Hematopoietic multipotent progenitor cell treated with erythropoietin and hydrocortisone succinate and interleukin-3 and kit ligand, for 4 days (in vitro differentiated cells): ENCODE results near the gene KCNQ1OT1.

Experiments used
- DNase-seq: peaks from one replicate; pipeline ENCODE4 v3.0.0-alpha.2; 2015

The KCNQ1OT1 gene

GRCh38 chr11:2591805-2592204, 108.0 kb downstream of the KCNQ1OT1 start:
- DNase-seq = no peak

DNA sequence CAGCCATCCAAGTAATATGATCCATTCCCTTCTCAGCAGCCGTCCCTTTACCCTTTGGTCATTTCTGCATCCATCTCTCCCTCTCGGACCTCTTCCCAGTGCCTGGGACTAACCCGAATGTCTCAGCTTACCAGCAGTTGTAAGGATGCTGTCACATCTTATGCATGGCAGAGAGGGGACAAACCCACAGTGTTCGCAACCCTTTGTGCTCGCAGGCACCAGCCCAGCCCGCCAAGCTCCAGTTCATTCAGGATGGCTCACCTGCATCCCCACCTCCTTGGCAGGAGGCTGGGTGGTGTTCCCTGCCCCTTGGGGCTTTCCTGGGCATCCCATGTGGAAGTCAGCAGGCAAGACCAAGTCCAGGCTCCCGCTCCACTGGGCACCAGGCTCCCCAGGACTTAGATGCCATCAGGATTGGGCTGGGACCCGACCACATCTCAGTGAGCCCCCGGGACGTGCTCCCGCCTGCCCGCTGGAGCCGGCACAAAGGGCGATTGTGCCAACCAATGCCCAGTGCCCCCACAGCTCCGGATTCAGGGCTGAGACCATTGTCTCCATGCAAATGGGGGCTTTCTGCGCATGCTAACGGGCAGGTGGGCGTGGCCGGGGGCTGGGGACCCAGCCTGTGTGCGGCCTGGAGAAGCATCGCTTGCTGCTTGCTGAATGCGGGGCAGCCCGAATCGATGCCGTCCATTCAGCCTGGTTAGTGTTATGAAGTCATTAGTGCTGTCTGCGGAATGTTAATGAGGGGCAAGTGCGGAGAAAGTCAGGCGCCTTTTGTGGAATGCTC, 108.6 kb downstream of the KCNQ1OT1 start:
- no peak for DNase-seq

GRCh38 chr11:2590131-2590964, 109.4 kb downstream of the KCNQ1OT1 start:
- no peak for DNase-seq

DNA sequence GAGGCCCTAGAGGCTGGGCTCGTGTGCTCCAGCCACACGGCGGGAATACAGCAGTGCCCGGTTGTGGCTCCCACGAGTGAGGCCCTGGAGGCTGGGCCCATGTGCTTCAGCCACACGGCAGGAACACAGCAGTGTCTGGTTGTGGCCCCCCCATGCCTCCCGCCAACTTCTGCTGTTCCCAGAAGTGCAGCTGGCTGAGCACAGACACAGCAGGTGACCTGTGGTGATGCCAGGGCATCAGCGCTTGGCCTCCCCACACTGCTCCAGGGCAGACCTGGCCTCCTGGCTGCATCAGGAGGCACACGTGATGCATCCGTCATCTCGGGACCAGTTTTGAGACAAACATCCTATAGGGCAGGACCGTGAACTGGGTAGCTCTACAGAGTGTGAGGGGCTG, 110.3 kb downstream of the KCNQ1OT1 start:
- no peak for DNase-seq

- no peak for DNase-seq
These were observed 110.8 kb downstream of the KCNQ1OT1 start for GRCh38 chr11:2588809-2589537.

GRCh38 chr11:2587976-2588748, 111.6 kb downstream of the KCNQ1OT1 start:
- DNase-seq = no peak

GRCh38 chr11:2587132-2587930, 112.5 kb downstream of the KCNQ1OT1 start:
- DNase-seq = no peak

GRCh38 chr11:2586793-2587131, 113.0 kb downstream of the KCNQ1OT1 start:
- DNase-seq = no peak

DNA sequence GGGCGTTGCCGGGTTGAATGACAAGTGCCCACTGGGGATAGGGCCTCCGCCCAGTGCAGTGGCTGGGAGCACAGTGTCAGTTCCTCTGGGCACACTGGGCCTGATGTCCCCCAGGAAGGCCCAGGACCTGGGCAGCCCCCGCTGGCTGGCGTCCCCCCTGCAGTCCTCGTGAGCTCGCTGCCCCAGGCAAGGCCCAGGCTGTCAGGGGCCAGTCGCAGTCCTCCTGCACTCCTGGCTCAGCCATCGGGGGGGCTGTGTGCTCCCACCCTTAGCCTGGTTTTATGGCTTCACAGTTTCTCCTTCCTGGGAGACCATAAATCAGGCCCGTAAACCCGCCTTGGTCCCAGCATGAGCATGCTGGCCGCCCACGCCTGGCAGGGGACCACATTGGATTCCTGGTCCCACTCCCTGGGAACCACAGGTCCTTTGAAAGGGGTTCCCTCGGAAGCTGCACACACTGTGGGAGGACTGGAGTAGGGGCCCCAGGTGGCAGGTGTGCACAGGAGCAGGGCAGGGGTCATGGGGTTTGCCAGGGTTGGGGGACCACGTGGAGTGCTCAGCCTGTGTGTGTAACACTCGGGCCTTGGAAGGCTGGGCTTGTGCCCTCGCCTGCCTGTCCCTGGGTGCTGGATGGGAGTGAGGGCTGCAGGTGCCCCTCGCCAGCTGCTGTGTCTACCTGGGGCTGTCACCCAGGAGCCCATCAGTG, 113.6 kb downstream of the KCNQ1OT1 start:
- no peak for DNase-seq

DNA sequence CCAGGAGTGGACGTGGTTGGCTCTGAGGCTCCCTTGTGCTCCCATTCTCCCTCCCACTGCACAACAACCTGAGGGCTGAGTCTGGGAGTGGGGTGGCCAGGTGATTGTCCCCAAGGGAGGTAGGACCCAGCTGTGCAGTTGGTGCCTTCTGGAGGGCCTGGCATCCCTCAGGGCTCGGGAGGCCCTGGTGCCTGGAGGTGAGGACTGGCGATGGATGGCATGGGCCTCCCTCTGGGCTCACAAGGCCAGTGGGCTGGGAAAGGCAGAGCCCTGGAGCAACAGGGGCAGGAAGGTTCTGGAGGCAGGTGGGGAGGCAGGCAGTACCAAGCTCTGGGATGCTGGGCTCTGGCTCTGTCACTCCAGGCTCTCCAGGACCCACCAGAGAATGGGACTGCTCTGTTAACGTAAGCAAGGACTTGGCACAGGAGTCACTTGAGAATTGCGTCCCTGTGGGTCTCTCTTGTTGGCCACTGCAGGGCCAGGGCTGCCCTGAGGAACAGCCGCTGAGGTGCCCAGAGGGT, 114.2 kb downstream of the KCNQ1OT1 start:
- no peak for DNase-seq

- no peak for DNase-seq
These were observed 114.8 kb downstream of the KCNQ1OT1 start for GRCh38 chr11:2584812-2585565.

DNA sequence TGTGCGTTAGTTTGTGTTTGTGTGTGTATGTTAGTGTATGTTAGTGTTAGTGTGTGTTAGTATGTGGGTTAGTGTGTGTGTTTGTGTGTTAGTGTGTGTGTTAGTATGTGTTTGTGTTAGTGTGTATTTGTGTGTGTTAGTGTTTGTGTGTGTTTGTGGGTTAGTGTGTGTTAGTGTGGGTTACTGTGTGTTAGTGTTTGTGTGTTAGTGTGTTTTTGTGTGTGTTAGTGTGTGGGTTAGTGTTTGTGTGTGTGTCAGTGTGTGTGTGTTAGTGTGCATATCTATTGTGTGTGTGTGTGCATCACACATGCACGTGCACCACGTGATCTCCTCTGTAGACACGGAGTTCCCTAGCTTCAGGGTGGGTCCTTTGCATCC, 115.4 kb downstream of the KCNQ1OT1 start:
- DNase-seq = no peak

- no peak for DNase-seq
These were observed 116.2 kb downstream of the KCNQ1OT1 start for GRCh38 chr11:2583605-2583958.

DNA sequence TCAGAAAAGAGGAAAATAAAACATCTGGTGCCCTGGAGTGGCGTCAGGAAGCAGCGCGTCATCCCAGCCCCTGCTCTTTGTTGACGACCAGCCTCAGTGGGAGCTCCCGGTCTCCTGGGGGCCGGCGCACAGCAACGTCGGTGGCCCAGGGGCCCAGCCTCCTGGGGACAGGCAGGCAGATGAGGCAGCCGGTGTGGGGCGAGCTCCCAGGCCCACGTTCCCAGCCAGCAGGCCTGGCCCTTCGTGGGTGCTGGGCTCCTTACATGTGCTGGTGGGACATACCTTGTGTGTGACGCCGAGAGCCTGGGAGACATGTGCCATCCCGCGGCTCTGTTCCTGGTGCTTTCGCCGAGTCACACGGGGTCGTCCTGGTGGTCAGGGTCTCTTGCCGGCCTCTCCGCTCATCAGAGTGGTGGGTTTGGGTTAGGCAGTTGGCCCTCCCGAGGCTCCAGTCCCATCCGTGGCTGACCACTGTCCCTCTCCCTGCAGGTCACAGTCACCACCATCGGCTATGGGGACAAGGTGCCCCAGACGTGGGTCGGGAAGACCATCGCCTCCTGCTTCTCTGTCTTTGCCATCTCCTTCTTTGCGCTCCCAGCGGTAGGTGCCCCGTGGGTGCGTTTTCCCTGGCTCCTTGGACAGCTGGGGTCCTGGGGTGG, 116.7 kb downstream of the KCNQ1OT1 start:
- DNase-seq = no peak

DNA sequence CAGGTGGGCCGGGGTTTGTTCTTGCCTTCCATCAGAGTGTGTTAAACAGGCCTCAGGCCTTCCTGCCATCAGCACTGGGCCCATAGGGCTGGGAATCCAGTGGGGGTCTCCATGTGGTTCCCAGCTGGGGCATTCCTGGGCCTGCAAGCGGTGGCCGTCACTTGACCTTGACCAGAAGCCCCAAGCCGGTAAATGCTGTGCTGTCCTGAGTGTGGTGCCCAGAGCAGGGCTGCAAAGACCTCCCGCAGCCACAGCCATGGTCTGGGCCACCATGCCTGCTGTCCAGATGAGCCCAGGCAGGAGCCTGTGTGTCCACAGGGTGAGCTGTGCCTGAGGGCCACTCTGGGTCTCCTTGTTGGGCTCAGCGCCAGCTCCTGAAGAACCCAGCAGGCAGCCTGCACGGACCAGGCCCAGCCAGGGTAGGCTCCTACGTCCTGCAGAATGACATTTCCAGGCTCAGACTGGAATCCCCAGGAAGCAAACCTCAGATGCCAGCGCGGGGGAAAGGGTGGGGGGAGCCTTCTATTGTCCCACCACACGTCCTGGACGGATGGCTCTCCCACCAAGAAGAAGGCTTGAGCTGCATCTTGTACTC, 117.3 kb downstream of the KCNQ1OT1 start:
- no peak for DNase-seq

DNA sequence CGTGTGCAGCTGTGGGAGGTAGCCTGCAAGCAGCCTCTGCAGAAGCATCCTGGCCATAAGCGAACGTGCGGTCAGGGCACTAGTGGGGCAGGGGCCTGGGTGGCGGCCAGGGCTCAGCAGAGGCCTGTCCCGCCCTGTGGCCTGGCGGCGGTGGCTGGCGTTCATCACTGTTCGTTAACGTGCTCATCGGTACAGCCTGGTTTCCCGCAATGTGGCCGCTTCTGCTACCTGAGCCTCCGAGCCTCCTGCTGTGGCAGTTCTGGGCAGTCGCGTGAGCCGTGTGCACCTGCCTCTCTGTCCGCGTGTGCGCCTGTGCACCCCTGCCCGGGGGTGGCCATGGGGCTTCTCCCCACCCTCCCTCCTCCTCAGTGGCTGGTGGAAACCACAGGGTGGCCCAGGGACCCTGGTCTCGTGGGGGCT, 117.9 kb downstream of the KCNQ1OT1 start:
- no peak for DNase-seq

DNA sequence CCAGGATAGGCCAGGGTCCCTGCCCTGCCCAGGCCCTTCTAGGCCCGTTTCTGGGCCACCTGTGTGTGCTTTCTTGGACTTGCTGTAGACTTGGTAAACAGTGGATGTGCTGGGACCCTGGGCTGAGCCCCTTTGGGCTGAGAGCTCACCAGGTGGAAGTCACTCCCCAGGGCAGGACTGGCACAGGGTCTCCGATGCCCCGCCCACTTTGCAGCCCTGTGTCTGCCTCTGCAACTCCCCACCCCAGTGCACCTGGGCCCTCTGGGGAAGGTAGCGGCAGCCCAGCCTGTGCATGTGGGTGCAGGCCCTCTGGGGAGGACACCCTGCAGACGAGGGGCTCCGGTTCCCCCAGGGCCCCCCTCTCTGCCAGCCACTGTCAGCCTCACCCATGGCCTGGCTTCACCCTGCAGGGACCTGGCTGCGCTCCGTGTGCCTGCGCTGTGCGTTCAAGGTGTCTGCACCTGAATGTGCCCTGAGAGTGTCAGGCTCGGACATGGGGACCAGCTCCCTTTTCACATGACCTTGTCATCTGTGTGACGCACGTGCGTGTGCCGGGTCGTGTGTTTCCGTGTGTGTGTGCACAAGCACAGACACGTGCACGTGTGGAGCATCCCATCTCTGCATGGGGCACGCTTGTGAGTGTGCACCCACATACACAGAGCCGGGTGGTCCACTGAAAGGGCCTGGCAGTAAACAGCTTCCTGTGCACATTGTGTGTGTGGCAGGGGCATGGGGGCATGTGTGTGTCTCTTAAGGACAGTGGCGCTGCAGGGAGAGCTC, 118.5 kb downstream of the KCNQ1OT1 start:
- no peak for DNase-seq

DNA sequence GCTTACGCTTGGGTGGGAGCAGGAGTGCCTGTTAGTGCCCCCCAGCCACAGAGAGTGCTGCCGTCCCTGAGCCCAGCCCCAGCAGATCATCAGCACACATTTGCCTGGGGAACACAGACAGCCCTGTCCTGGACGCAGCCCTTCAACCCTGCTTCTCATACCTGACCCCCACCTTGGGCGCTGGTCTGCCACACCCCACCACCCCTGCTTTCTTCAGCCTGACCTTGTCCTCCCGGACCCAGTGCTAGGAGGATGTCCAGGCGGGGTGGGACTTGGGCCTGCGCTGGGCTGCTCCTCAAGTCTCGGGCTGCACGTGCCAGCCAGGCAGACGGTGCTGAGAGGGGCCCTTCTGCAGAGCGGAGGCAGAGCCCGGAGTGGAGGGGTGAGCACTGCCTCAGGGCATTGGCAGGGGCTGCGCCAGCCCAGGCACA, 119.2 kb downstream of the KCNQ1OT1 start:
- no peak for DNase-seq

GRCh38 chr11:2580061-2580421, 119.8 kb downstream of the KCNQ1OT1 start:
- DNase-seq = no peak
